HG03565 (cell line): ENCODE data around the gene KCNQ1.

Experiments
- ATAC-seq: cut with Tn5 transposase; IDR thresholded peaks from one replicate; pipeline ENCODE4 v1.9.1; 2021; ENCODE audit warnings: mild to moderate bottlenecking, moderate library complexity; ENCODE audit not compliant: unreplicated experiment

Gene KCNQ1

GRCh38 chr11:2577031-2577990 lies 132.5 kb downstream of the KCNQ1 start:
- no peak for ATAC-seq

GRCh38 chr11:2577991-2578928 lies 133.5 kb downstream of the KCNQ1 start:
- no peak for ATAC-seq

GRCh38 chr11:2578929-2579270 lies 134.1 kb downstream of the KCNQ1 start:
- ATAC-seq: no peak

- ATAC-seq: no peak
These were observed 134.7 kb downstream of the KCNQ1 start for GRCh38 chr11:2579315-2580060.

- no peak for ATAC-seq
These were observed 135.2 kb downstream of the KCNQ1 start for GRCh38 chr11:2580061-2580421.

- ATAC-seq: no peak
These were observed 135.8 kb downstream of the KCNQ1 start for GRCh38 chr11:2580571-2581001.

- no peak for ATAC-seq
These were observed 136.5 kb downstream of the KCNQ1 start for GRCh38 chr11:2581151-2581930.

GRCh38 chr11:2581931-2582350 lies 137.1 kb downstream of the KCNQ1 start:
- no peak for ATAC-seq

GRCh38 chr11:2582351-2582945 lies 137.6 kb downstream of the KCNQ1 start:
- ATAC-seq: no peak

GRCh38 chr11:2582946-2583604 lies 138.3 kb downstream of the KCNQ1 start:
- ATAC-seq: no peak

- ATAC-seq: no peak
These were observed 138.8 kb downstream of the KCNQ1 start for GRCh38 chr11:2583605-2583958.

- no peak for ATAC-seq
These were observed 139.6 kb downstream of the KCNQ1 start for GRCh38 chr11:2584434-2584811.

GRCh38 chr11:2584812-2585565 lies 140.2 kb downstream of the KCNQ1 start:
- ATAC-seq: no peak

- ATAC-seq: no peak
These were observed 140.8 kb downstream of the KCNQ1 start for GRCh38 chr11:2585566-2586086.

GRCh38 chr11:2586087-2586792 lies 141.4 kb downstream of the KCNQ1 start:
- ATAC-seq: no peak

- ATAC-seq: no peak
These were observed 142.0 kb downstream of the KCNQ1 start for GRCh38 chr11:2586793-2587131.

GRCh38 chr11:2587132-2587930 lies 142.5 kb downstream of the KCNQ1 start:
- no peak for ATAC-seq
